GM18867 (cell line): ENCODE measurements around the gene ZNRF1.
A peak's percentile ranks its signal among the peaks of the same experiment; 100 is the strongest.
"Not testable (repeated sequence)": the region's sequence is repeated elsewhere in the genome, so short reads cannot be mapped to it uniquely, and the experiment has no call there.

ENCODE experiments used
- ATAC-seq: cut with Tn5 transposase; IDR thresholded peaks from one replicate; pipeline ENCODE4 v1.9.1; 2021; ENCODE audit warnings: mild to moderate bottlenecking, moderate library complexity; ENCODE audit not compliant: unreplicated experiment

ZNRF1 gene

DNA sequence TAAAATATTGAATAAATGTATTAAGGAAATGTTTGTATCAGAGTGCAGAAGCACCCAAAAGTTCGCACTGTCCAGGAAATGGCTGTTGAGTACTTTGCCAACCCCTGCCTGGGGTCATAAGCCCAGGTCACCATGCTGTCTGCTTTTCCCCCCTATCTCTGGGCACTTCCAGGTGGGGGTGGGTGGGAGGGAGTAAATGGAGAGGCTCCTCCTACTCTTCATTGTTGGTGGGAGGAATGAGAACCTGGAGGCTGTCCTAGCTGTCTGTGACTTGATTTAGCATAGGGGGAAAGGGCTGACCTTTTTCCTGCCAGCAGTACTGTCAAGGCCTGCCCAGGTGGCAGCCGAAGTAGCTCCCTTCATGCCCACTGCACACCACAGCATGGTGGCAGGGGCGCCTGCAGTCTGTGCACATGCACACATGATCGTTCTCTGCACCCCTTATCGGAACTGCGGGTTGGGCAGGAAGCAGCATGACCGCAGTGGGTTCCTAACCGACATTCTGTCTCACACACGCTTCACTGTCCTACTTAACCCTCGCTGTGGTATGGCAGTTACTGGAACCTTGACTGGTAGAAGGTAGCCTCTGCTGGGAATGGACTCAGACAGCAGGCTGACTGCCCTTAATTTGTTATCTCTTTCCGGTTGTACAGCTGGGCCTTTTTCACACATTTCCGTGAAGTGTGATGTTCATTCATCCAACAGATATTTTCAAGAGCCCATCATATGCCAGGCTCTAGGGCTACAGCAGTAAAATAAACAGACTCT, 76.3 kb downstream of the ZNRF1 start:
- ATAC-seq: peak; percentile 97

DNA sequence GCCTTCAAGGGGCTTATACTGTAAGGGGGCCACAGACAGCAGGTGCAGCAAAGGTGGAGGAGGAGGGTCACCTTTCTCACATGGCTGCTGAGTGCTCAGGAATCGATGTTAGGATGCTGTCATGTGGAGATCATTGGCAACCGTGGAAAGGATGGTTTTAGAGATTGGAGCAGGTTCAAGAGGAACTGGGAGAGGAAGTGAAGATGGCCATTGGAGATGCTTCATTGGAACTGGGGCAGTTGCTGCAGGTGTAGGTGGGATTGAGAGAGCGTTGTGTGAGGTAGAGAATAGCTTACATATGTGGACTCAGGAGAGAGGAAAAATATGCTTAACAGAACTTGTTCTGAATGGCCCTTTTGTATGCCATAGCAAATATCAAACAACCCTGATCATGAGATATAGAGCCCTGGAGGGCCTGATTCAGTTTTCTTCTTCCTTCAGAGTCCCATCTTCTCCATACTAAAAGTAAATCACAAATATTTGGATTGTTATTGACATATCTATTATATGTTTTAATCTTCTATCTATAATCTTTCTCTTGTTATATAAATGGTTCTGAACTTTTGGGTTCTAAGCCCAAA, 77.0 kb downstream of the ZNRF1 start:
- ATAC-seq: no peak

DNA sequence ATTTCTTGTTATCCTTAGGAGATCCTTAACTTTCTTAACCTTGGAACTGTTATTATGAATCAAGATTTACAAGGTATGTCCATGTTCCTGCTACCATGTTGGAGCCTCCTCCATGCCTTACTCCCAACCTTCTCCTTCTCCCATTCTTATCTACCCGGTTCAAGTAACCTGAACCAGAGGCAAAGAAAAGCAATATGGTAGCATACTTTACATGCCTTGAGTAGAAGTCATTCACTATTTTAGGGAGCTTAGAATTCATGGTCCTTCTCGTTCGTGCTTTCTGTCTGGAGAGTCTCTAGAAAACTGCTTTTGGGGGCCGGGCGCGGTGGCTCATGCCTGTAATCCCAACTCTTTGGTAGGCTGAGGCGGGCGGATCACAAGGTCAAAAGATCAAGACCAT, 80.1 kb downstream of the ZNRF1 start:
- ATAC-seq: no peak

DNA sequence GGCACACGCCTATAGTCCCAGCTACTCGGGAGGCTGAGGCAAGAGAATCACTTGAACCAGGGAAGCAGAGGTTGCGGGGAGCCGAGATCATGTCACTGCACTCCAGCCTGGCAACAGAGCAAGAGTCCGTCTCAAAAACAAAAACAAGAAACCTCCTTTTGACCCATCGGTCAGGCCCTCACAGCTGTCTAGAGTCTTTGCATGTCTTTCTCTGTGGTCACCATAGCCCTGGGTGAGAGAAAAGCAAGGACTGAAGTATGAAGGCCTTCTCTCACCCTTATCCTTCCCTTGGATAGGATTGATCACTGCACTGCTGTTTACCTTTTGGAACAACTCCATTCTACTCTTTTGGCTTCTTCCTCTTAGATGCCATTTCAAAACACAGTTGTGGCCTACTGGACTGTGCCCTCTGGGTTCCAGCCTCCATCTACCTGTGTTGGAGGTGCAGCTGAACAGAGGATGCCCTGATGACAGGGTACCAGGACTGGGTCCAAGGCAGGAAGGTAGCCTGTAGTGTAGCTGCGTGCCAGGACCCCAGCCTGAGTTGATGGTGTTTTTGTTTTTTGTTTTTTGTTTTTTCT, 80.6 kb downstream of the ZNRF1 start:
- no peak for ATAC-seq

DNA sequence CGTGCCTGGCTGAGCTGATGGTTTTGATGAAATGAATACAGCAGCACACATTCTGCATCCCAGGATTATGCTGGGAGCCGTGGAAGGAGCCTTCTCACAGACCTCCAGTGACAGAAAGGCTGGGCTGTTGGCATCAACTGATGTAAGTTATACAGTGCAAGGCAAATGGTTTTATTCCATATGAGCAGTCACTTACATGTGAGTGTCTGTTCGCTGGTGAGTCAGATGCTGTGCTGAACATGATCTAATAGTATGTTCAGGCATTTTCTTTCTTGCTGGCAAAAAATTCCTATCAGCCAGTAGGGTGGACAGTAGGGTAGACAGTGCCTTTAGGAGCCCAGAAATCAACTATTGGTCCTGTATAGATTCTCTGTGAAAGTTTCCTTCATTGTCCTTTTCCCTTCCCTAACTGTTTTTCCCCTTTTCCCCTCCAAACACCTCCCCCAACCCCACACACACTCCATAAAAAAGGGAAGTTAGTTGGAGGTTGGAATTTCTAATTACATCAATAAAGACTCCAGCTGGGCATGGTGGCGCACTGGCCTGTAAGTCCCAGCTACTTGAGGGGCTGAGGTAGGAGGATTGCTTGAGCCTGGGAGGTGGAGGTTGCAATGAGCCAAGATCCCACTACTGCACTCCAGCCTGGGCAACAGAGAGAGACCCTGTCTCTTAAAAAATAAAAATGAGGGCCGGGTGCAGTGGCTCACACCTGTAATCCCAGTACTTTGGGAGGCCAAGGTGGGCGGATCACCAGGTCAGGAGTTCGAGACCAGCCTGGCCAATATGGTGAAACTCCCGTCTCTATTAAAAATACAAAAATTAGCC, 81.6 kb downstream of the ZNRF1 start:
- ATAC-seq: no peak

DNA sequence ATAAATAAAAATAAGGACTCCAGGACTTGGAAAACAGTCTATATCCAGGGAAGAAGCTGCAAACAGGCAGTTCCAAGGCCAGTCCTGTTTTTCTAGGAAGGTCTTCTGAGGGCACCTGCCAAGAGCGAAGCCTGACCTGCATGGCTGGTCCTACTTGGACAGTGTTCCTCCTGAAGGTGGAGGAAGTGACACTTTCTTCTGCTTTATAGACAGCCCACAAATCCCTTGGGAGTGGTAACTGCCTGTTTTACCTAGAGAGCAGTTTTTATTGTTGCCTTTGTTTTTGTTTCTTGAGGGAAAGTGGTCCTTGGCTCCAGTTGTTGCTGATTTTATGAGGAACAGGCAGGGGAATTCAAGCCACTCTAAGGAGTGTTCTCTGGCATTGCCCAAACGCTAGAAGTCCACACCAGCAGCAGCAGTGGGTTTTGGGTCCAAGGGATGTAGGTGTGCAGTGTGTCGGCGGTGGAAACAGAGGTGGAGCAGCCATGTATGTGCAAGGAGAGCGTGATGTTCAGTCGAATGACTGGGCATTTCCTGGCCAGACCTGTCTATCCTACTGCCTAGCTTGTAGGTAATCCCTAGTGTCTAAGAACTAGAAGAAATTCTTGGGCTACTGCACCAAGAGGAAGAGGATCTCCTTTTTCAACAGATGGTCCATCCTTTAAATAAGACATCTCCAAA, 82.5 kb downstream of the ZNRF1 start:
- no peak for ATAC-seq

DNA sequence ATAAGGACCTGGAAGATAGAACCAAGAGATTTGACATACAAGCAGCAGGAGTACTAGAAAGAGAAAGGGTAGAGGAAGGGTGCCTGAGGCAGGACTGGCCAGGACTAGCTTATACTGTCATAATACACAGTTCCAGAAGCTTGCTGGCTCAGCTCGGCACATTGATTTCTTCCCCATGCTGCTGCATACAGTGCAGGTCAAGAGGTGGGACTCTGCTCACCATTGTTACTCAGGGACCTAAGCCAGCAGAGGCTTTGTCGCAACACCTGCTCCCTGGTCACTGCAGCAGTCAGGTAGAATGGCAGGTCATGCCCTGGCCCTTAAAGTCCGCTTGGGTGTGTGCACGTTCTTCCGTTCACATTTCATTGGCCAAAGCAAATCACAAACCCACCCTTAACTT, 85.0 kb downstream of the ZNRF1 start:
- no peak for ATAC-seq

DNA sequence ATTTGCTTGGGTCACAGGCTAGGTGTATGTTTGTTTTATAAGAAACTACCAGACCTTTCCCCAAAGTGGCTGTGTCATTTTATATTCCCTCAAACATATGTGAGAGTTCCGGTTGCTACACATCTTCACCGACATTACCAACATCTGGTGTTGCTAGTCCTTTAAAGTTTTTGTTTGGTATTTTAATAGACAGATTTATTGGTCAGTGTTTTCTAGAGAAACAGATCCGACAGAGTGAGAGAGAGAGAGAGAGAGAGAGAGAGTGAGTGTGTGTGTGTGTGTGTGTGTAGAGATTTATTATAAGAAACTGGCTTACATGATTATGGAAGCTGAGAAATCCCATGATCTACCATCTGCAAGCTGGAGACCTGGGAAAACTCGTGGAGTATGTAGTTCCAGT, 86.7 kb downstream of the ZNRF1 start:
- ATAC-seq: no peak

DNA sequence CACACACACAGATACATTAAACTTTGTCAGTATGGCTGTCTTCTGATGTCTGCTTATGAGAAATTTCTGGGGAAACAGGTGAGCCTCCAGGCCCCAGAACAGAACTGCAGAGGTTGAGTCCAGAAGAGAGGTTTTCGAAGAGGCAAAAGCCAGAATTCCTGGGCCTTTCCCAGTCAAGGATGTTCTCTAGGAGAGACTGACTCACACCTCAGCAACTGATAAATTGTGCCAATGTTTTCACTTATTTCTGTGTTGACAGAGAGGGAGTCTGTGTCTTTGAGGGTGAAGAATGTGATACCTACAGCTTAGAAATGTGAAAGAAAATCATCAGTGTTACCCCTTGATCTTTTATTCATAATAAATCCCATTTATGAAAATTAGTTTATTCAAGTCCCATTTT, 87.5 kb downstream of the ZNRF1 start:
- ATAC-seq: no peak

DNA sequence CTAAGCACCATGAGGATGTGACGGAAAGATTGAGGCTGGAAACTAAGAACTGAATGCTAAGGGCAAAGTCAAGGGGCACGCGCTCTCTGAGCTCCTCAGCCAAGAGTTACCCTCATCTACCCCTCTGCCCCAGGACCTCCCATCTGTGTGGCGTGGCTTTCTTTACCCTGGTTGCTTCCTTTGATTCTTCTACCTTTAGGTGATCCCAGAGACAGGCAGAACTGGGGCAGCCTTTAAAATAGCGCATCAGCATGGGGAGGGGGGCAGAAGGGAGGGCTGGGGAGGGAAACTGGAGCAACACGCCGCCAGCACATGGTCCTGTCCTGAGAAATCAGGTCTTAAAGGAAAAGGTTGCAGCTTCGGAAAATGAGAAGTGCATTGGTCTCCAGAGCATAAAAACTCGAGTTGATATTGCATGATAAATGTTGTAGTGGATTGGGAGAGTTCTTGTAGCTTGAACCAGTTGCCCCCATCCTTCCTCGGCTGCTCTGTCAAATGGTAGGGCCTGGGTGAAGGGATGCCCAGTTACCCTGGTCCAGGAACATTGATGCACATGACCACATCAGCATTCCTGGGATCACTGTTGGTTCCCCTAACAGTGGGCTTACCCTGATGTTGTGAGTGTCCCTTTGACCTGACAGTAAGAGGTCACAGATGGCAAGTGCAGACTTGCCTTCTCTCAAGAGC, 88.0 kb downstream of the ZNRF1 start:
- ATAC-seq: no peak

DNA sequence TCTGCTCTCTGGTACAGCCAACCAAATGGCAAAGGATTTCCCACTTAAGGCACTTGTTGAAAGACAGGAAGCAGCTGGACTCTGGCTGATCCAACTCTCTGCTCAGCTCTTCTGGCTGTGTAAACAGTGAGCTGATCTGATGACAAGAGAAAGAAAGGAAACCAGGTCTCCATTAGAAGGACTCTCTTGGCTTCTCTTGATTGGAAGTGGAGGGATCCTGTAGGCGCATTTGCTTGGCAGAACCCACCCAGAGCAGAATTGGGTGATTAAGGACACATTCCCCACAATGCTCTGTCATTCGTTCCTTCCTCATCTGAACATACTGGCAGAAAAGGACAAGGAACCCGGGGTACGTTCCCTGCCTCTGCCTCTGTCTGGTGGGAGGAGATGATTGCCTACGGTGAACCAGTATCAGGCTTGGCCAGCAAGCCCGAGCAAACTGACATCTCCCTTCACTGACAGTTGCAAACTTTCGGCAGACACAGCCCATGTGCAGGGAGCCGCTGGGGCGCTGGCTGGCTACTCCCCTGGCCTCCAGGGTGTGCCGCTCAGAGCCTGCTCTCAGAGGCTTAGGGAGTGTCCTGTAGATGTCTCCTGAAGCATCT, 88.7 kb downstream of the ZNRF1 start:
- no peak for ATAC-seq

DNA sequence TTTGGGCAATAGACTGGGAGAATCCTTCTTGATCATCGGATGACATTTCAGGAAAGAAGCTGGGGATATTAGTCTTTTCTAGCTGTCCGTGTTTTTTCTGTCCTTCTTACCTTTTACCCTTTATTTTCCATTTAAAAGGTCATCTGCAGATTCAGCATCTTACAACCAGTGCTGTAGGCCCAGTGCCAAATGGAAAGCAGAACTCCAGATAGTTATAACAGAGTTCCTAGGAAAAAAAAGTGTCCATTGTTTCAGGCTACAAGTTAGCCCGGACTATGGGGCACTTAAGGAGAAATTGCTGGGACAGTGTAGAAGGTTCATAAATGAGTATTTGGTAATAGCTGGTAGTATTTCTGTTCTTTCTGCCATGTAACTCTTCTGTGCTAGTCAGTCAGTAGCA, 89.4 kb downstream of the ZNRF1 start:
- no peak for ATAC-seq

DNA sequence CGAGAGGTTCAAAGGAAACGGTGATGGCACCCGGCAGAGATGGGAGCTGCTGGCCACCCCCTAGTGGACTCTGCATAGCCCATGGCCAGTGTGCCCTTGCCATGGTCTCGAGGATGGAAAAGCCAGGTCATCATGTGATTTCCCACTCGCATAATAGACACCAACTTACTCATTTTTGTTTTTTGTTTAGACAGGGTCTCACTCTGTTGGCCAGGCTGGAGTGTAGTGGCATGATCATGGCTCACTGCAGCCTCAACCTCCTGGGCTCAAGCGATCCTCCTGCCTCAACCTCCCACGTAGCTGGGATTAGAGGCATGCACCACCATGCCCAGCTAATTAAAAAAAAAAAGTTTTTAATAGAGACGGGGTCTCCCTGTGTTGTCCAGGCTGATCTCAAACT, 90.1 kb downstream of the ZNRF1 start:
- ATAC-seq: no peak

DNA sequence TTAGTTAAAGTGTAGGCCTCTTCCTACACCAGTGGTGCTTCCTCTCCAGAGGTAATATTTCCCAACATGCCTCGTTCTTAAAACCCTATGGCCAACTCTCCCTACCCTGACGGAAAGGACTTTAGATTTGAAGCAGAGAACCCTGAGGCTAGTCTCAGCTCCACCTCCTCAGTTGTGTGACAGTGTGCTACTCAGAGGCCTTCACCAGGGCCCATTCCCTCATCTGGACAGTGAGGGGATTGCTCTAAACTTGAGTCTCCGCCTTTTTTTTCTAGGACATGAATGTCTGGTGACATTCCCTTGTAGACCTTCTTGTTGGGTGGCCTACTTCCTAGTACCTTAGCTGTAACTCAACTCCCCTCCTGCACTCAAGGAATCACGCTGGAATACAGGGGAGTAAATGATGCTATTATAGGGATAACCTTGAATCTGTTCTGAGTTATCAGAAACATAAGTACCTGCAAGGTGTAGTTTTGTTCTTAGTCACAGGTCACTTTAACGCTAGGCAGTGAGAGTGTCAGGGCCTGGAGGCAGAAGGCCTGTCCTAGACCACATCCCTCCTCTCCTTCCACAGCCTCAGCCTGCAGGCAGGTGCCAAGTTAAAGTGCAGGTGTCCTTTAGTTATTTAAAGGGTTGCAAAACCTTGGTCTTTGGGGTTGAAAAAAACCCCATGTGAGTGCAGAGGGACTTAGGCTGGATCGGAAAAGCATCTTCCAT, 90.8 kb downstream of the ZNRF1 start:
- peak; percentile 46 for ATAC-seq

DNA sequence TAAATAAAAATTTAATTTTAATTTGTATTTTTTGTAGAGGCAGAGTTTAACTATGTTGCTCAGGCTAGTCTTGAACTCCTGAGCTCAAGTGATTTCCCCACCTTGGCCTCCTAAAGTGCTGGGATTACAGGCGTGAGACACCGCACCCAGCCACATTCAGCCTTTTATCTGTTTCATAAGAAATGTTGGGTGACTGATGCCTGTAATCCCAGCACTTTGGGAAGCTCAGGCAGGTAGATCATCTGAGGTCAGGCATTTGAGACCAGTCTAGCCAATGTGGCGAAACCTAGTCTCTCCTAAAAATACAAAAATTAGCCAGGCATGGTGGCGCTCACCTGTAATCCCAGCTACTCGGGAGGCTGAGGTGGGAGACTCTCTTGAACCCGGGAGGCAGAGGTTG, 92.1 kb downstream of the ZNRF1 start:
- not testable (repeated sequence) for ATAC-seq

DNA sequence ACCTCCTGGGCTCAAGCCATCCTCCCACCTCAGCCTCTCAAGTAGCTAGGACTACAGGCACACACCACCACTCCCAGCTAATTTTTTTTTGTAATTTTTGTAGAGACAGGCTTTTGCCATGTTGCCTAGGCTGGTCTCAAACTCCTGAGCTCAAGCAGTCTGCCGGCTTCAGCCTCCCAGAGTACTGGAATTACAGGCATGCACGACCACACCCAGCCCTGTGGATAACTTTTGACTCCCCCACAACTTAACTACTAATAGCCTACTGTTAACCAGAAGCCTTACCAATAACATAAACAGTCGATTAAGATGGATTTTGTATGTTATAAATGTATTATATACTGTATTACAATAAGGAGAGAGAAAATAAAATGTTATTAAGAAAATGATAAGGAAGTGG, 92.8 kb downstream of the ZNRF1 start:
- ATAC-seq: not testable (repeated sequence)

DNA sequence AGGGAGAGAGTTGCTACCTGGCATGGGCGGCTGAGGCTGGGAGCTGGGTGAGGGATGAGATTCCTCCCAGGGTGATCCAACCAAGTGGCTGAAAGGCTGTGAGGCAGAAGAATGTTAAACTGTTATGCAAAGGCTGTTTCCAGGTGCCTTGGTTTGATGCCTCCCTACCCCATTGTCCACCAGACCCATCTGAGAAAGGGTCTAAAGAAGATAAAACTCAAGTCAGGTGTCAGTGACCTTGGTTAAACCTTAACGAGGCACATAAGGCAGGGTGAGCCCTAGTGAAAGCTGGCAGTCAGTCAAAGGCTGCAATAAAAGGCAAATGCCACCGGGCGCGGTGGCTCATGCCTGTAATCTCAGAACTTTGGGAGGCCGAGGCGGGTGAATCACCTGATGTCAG, 94.0 kb downstream of the ZNRF1 start:
- no peak for ATAC-seq

DNA sequence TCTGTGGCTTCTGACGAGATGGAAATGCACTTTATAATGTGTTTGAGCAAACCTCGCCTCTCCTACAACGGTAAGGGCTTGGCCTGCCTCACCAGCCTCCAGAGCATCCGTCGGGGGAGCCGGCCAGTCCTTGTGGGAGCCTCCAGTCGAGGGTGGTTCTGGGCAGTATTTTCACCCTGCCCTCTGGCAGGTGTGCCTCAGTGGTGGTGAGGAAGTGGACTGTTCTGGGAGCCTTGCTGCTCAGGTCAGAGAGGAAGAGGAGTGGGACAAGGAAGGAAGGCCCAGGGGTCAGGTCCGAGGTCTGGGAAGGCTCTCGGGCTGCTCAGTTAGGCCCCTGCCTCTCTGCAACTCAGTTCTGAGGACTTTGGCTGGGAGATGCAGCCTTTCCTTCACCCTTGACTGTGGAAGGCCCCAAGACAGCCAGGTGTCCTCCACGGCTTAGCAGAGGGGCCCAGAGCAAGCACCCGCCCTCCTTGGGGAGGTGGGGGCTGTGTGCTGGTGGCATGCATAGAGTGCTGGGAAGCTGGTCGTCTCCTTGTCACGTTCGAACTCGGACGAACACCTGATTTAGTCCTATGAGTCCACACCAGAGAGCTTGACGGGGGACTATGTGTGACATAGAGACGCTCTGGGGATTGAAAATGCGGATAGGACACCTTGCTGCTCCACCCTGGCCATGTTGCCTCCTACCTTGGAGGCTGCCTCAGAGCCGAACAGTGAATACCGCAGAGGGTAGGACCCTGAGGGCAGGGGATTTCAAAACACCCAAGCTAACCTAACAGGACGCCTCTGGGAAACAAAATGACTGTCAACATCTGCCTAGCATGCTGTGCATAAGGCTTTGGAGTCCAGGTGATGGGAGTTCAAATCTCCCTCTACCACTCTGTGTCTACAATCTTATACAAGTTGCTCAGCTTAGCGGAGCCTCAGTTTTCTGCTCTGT, 95.0 kb downstream of the ZNRF1 start:
- no peak for ATAC-seq
